ENCODE results near the gene CAV3.

The CAV3 gene

GRCh38 chr3:8736436-8736835 is 2.8 kb downstream of the CAV3 start:
- no peak for DNase-seq

GRCh38 chr3:8737301-8737700 is 3.7 kb downstream of the CAV3 start:
- no peak for DNase-seq

- no peak for DNase-seq
These were observed 4.2 kb downstream of the CAV3 start for GRCh38 chr3:8737823-8738222.

GRCh38 chr3:8738639-8739038 is 5.0 kb downstream of the CAV3 start:
- no peak for DNase-seq

GRCh38 chr3:8739757-8740504 is 6.3 kb downstream of the CAV3 start:
- peak; percentile 61 for DNase-seq

GRCh38 chr3:8741581-8742261 is 8.1 kb downstream of the CAV3 start:
- peak; percentile 91 for DNase-seq

- DNase-seq, result peak; percentile 95
These were observed 9.5 kb downstream of the CAV3 start for GRCh38 chr3:8743021-8743601.

GRCh38 chr3:8743911-8744310 is 10.3 kb downstream of the CAV3 start:
- DNase-seq, result no peak

- no peak for DNase-seq
These were observed 12.2 kb downstream of the CAV3 start for GRCh38 chr3:8745619-8746370.

- DNase-seq, result peak; percentile 45
These were observed 13.3 kb downstream of the CAV3 start for GRCh38 chr3:8746780-8747345.

- DNase-seq, result no peak
These were observed 15.7 kb downstream of the CAV3 start for GRCh38 chr3:8749316-8749715.

GRCh38 chr3:8752832-8753231 is 19.2 kb downstream of the CAV3 start:
- DNase-seq, result no peak

GRCh38 chr3:8755097-8755496 is 21.5 kb downstream of the CAV3 start:
- DNase-seq, result no peak

- DNase-seq, result no peak
These were observed 22.1 kb downstream of the CAV3 start for GRCh38 chr3:8755564-8756237.

GRCh38 chr3:8756671-8757070 is 23.1 kb downstream of the CAV3 start:
- no peak for DNase-seq

GRCh38 chr3:8757551-8758518 is 24.2 kb downstream of the CAV3 start:
- DNase-seq, result peak; percentile 79

- no peak for DNase-seq
These were observed 25.6 kb downstream of the CAV3 start for GRCh38 chr3:8759038-8759707.

- no peak for DNase-seq
These were observed 26.5 kb downstream of the CAV3 start for GRCh38 chr3:8760091-8760490.

GRCh38 chr3:8760506-8760905 is 26.9 kb downstream of the CAV3 start:
- no peak for DNase-seq

GRCh38 chr3:8761866-8762265 is 28.3 kb downstream of the CAV3 start:
- DNase-seq, result no peak

Measured in fibroblast of skin of scalp (primary cell).